ENCODE data around the gene SH3YL1. TPM values are rescaled to one million over a fixed set of nuclear protein-coding genes. Genes with fewer than 3 reads are reported as not detected.

Gene SH3YL1
- total RNA-seq, 2 donors from 2014 or later, result 16.2 to 40.0 TPM

DNA sequence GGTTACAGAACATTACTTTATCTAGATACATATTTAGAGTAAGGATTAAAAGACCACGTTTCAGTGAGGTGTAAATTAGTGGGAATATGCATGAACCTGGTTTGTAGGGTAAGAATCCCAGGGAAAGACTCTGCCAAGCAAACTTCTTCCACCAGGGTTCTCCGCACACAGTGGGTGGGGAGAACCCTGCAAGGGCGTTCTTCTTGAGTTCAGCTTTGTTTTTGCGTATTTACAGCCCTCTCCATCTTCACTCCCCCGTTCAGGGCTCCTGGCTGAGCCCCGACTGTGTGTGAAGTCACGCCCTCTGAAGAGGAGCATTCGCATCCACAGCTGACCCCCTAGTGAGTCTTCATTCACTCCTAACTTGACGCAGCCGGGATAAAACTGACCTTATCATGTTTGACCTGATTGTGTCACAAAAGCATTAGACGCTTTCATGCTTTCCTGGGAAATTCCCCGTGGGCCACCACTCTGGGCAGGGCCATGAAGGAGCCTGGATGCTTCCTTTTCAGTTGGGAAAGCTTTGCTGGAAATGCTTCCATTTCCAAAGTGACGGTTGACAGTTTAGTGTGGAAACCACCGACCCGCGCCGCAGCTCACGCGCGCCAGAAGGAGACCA, 23.1 kb upstream of the SH3YL1 start:
- Mint-ChIP-seq H3K36me3 (ENCODE audit: low read depth) (peaks cover 24% of the 10 kb centered on the region), H3K27me3 (peaks cover 22% of the 10 kb centered on the region), H3K27ac (no peak overlapping the region), H3K4me3 (no peak overlapping the region), H3K9me3 (no peaks in the 10 kb centered on the region), H3K4me1 (no peaks in the 10 kb centered on the region)
- ATAC-seq (replicated peaks), result no peak

DNA sequence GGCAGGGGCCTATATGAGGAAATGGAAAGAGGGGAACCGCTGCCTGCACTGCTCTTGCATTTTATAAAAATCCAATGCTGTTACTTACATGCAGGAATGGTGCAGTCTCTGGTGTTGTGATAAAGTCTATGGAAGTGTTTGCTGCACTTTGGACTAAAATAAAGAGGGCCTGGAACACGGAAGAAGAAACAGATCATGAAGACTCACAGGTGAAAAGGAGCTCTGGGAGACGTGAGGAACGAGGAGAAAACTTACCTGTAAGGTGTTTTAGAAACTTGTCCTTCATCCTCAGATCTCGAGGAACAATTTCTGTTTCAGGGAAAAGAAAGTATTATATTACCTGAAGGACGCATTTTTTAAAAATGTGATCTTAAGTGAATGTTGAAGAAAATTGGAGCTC, 22.2 kb upstream of the SH3YL1 start:
- no peaks in the 10 kb centered on the region for H3K4me1 Mint-ChIP-seq
- no peak overlapping the region for H3K4me3 Mint-ChIP-seq
- no peaks in the 10 kb centered on the region for H3K9me3 Mint-ChIP-seq
- ATAC-seq (replicated peaks), result no peak
- peaks cover 32% of the 10 kb centered on the region for H3K36me3 Mint-ChIP-seq (ENCODE audit: low read depth)
- peaks cover 19% of the 10 kb centered on the region for H3K27me3 Mint-ChIP-seq
- H3K27ac Mint-ChIP-seq, result no peak overlapping the region

- ATAC-seq (replicated peaks), result no peak
- Mint-ChIP-seq H3K4me3 (no peak overlapping the region), H3K9me3 (no peaks in the 10 kb centered on the region), H3K27me3 (peaks cover 18% of the 10 kb centered on the region), H3K4me1 (no peaks in the 10 kb centered on the region), H3K27ac (no peak overlapping the region), H3K36me3 (ENCODE audit: low read depth) (peaks cover 37% of the 10 kb centered on the region)
Measured at GRCh38 chr2:285531-285930, 21.7 kb upstream of the SH3YL1 start.

- Mint-ChIP-seq H3K4me1 (no peaks in the 10 kb centered on the region), H3K36me3 (ENCODE audit: low read depth) (peaks cover 42% of the 10 kb centered on the region), H3K4me3 (no peak overlapping the region), H3K27ac (no peak overlapping the region), H3K9me3 (no peaks in the 10 kb centered on the region), H3K27me3 (peaks cover 15% of the 10 kb centered on the region)
- no peak for ATAC-seq (replicated peaks)
Measured at GRCh38 chr2:284896-285492, 21.2 kb upstream of the SH3YL1 start.

DNA sequence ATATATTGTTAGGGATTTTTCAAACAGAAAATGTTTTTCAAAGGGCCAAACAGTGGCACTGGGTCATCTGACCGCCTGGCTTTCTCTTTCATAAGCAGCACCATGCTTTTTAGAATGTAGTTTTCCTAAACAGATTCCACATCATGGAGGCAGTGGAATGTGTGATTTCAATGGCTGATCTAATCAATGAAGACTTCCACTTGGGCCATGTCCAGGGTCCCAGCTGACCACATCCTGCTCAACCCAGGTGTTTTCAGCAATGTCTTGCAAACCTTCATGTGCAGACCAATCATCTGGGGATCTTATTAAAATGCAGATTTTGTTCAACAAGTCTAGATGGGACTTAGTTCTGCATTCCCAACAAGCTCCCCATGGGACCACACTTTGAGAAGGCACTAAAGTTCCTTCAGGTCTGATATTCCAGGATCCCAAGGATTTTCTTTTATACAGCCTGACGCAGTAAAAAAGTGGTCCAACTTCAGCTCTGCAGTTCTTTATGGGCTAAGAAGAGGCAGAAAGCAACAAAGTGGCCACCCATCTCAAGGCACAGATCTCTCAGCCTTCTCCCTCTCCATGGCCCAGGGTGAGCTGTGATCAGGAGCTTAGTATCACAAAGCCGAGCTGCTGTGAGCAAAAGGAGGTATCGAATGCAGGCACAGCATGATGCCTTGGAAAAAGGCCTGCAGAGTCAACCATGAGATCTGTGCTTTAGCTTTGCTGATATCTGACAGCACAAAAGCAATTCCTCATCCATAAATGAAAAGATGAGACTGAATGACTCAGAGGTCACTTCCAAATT, 20.4 kb upstream of the SH3YL1 start:
- ATAC-seq (replicated peaks), result no peak
- Mint-ChIP-seq H3K36me3 (ENCODE audit: low read depth) (peaks cover 50% of the 10 kb centered on the region), H3K27me3 (peaks cover 13% of the 10 kb centered on the region), H3K4me1 (no peaks in the 10 kb centered on the region), H3K9me3 (no peaks in the 10 kb centered on the region), H3K27ac (no peak overlapping the region), H3K4me3 (no peak overlapping the region)

- Mint-ChIP-seq H3K4me3 (no peak overlapping the region), H3K36me3 (ENCODE audit: low read depth) (peaks cover 66% of the 10 kb centered on the region), H3K9me3 (no peaks in the 10 kb centered on the region), H3K4me1 (no peaks in the 10 kb centered on the region), H3K27ac (no peak overlapping the region), H3K27me3 (peaks cover 13% of the 10 kb centered on the region)
- no peak for ATAC-seq (replicated peaks)
Measured at GRCh38 chr2:282371-283263, 18.8 kb upstream of the SH3YL1 start.

GRCh38 chr2:281381-281780, 17.5 kb upstream of the SH3YL1 start:
- peaks cover 10% of the 10 kb centered on the region for H3K27me3 Mint-ChIP-seq
- H3K9me3 Mint-ChIP-seq, result no peaks in the 10 kb centered on the region
- H3K4me3 Mint-ChIP-seq, result no peak overlapping the region
- H3K36me3 Mint-ChIP-seq (ENCODE audit: low read depth), result peaks cover 79% of the 10 kb centered on the region
- no peak for ATAC-seq (replicated peaks)
- no peaks in the 10 kb centered on the region for H3K4me1 Mint-ChIP-seq
- no peak overlapping the region for H3K27ac Mint-ChIP-seq

DNA sequence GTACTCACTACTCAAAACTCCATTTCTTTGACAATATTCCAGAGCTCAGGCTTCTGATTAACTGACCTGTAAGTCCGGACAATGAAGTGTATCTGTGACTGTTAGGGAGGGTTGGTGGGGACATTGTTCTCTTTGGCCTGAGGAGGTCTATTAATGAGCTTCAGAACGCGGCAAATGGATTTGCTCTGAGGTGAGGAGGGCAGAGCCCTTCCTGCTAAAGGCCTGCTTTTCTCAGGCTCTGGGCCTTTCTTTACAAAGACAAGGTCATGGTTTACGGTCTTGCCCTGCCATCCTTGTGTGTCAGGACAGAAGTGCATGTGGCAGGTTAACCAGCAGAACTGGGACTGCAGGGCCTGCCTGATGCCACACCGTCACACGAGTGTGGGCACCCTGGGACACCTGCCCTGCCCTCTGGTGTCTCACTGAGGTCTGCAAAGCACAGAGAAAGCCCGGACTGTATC, 16.8 kb upstream of the SH3YL1 start:
- Mint-ChIP-seq H3K4me3 (no peak overlapping the region), H3K9me3 (no peaks in the 10 kb centered on the region), H3K27ac (no peak overlapping the region), H3K4me1 (no peaks in the 10 kb centered on the region), H3K36me3 (ENCODE audit: low read depth) (peaks cover 80% of the 10 kb centered on the region), H3K27me3 (peaks cover 4% of the 10 kb centered on the region)
- no peak for ATAC-seq (replicated peaks)

DNA sequence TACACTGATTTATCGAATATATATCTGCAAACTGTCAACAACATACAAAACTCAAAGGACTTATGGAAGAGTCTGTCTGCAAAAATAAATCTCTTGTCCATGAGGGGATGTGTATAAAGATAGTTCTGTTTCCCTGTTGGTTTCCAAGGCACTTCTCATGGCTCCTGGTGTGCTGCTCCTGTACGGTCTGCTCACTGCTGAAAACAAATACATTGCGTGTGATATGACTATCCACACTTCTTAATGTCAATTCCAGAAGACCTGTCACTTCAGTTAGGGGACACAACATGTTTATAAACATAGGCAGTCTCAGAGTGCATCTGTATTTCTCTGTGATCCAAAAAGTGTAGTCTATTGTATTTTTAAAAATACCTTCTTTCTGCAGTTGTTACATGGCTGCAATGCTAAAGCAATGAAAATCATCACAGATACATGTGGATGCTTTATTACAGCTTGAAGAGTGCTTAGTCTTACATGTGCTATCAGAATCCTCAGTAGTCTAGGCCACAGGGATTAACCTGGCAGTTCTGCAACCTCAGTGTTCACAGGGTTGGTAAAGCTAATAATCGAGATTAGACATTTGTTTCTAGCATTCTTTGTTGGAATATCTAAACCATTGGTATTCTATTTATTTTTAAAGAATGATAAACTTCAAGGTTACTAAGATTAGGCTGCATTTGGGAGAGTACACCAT, 16.3 kb upstream of the SH3YL1 start:
- Mint-ChIP-seq H3K9me3 (no peaks in the 10 kb centered on the region), H3K4me3 (no peak overlapping the region), H3K36me3 (ENCODE audit: low read depth) (peaks cover 86% of the 10 kb centered on the region), H3K27ac (no peak overlapping the region), H3K27me3 (no peaks in the 10 kb centered on the region), H3K4me1 (no peaks in the 10 kb centered on the region)
- ATAC-seq (replicated peaks), result no peak

GRCh38 chr2:279366-279765, 15.5 kb upstream of the SH3YL1 start:
- Mint-ChIP-seq H3K4me3 (no peak overlapping the region), H3K27ac (no peak overlapping the region), H3K9me3 (no peaks in the 10 kb centered on the region), H3K27me3 (no peaks in the 10 kb centered on the region), H3K4me1 (peaks cover 4% of the 10 kb centered on the region), H3K36me3 (ENCODE audit: low read depth) (peaks cover 93% of the 10 kb centered on the region)
- no peak for ATAC-seq (replicated peaks)

- ATAC-seq (replicated peaks), result no peak
- H3K4me3 Mint-ChIP-seq, result no peak overlapping the region
Measured at GRCh38 chr2:278927-279320, 15.1 kb upstream of the SH3YL1 start.

DNA sequence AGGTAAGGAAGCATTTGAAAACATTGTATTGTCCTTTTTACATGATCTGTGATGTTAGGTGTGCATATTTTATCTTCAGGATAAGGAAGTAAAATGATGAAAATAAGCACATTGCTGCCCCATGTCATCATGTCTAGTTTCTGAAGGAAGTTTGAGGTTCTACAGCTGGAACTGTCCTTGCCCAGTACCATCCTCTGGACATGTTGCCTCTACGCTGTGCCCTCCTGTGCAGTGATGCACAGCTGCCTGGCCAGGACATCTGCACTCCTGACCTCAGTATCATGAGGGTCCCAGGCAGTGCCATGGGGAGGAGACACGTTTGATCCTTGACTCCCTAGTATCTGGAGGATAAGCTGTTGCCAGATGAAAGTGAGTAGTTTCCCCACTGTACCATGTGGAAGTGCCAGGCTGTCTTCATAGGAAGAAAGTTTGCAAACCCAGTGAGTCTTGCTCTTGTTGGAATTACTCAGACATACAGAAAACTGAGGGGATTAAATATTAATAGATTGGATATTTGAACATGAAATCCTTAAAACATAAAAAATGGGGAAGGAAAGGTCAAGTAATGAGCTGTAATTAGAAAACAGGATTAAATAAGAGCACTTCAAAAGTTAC, 14.6 kb upstream of the SH3YL1 start:
- no peak for ATAC-seq (replicated peaks)
- Mint-ChIP-seq H3K27me3 (no peaks in the 10 kb centered on the region), H3K4me3 (no peak overlapping the region), H3K27ac (no peak overlapping the region), H3K4me1 (peaks cover 5% of the 10 kb centered on the region), H3K9me3 (no peaks in the 10 kb centered on the region), H3K36me3 (ENCODE audit: low read depth) (peaks cover 100% of the 10 kb centered on the region)

More at GRCh38 chr2:278927-279320, 15.1 kb upstream of the SH3YL1 start:
- H3K36me3 Mint-ChIP-seq (ENCODE audit: low read depth), result peaks cover 97% of the 10 kb centered on the region
- peaks cover 5% of the 10 kb centered on the region for H3K4me1 Mint-ChIP-seq
- no peaks in the 10 kb centered on the region for H3K27me3 Mint-ChIP-seq
- H3K27ac Mint-ChIP-seq, result no peak overlapping the region
- H3K9me3 Mint-ChIP-seq, result no peaks in the 10 kb centered on the region

- Mint-ChIP-seq H3K4me3 (no peak overlapping the region), H3K36me3 (ENCODE audit: low read depth) (peaks cover 100% of the 10 kb centered on the region)
- ATAC-seq (replicated peaks), result no peak
Measured at GRCh38 chr2:275466-275865, 11.6 kb upstream of the SH3YL1 start.

More at GRCh38 chr2:275466-275865, 11.6 kb upstream of the SH3YL1 start:
- Mint-ChIP-seq H3K4me1 (peaks cover 15% of the 10 kb centered on the region), H3K27me3 (no peaks in the 10 kb centered on the region), H3K9me3 (no peaks in the 10 kb centered on the region), H3K27ac (no peak overlapping the region)

All from activated T-helper 17 cell treated with anti-CD3 and anti-CD28 coated beads, Interleukin-2, amount 50 U/mL, for 72 hours (primary cell).